Measurements from ENCODE around the gene HACD1.

The HACD1 gene

GRCh38 chr10:17576768-17577167, 40.4 kb downstream of the HACD1 start:
- no peak for DNase-seq

- no peak for DNase-seq
Observed at GRCh38 chr10:17564911-17565310, 52.3 kb downstream of the HACD1 start.

- DNase-seq = no peak
Observed at GRCh38 chr10:17563452-17563851, 53.7 kb downstream of the HACD1 start.

- DNase-seq = no peak
Observed at GRCh38 chr10:17562614-17563013, 54.6 kb downstream of the HACD1 start.

- no peak for DNase-seq
Observed at GRCh38 chr10:17561111-17561510, 56.1 kb downstream of the HACD1 start.

- DNase-seq = no peak
Observed at GRCh38 chr10:17557459-17557858, 59.7 kb downstream of the HACD1 start.

- no peak for DNase-seq
Observed at GRCh38 chr10:17548770-17549169, 68.4 kb downstream of the HACD1 start.

- peak in 1 of 2 donors; percentile 8 for DNase-seq
Observed at GRCh38 chr10:17548162-17548561, 69.0 kb downstream of the HACD1 start.

GRCh38 chr10:17547060-17547459, 70.1 kb downstream of the HACD1 start:
- DNase-seq = no peak

- no peak for DNase-seq
Observed at GRCh38 chr10:17544465-17544864, 72.7 kb downstream of the HACD1 start.
